Activated CD4-positive, alpha-beta T cell treated with anti-CD3 and anti-CD28 coated beads, Interleukin-2, amount 50 U/mL, for 16 hours (primary cell): ENCODE measurements around the gene GNG3.
"Not testable (repeated sequence)": the region's sequence is repeated elsewhere in the genome, so short reads cannot be mapped to it uniquely, and the experiment has no call there.

Source experiments
- DNase-seq: peaks from one replicate; pipeline ENCODE4 v3.0.0-alpha.2; 2020

The GNG3 gene

DNA sequence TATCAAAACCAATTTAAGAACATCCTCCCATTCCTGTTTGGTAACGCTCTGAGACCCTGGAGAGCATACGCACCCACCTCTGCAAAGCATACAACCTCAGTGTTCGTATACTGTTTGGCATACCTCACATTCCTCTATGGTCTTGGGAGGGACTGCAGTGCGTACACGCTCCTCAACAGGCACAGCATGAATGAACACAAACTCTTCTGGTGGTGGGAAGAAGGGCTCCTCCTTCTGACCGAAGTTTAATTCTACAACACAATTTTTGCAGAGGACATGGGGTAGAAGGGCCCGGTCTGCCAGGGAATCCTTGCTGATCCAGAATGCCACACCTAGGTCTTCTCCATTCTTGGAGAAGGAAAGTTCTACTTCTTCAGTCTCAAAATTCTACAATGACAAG is 14.5 kb downstream of the GNG3 start:
- DNase-seq: no peak

DNA sequence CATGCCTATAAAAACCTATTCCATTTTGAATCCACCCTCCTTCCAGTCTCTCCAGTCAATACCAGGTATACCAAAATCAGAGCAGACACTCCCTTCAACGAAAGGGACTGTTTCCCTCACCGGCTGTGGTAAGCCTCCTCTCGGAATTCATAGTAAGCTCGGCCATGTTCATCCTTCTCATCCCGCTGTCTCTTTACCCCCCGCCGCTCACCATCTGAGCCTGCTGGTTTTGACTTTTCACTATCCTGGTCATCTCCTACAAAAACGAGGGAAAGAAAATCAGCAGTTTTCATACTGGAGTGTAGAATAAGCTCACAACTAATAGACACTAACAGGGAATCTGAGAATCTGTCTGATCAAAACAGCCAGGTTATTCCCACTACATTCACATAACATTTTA is 16.7 kb downstream of the GNG3 start:
- no peak for DNase-seq

DNA sequence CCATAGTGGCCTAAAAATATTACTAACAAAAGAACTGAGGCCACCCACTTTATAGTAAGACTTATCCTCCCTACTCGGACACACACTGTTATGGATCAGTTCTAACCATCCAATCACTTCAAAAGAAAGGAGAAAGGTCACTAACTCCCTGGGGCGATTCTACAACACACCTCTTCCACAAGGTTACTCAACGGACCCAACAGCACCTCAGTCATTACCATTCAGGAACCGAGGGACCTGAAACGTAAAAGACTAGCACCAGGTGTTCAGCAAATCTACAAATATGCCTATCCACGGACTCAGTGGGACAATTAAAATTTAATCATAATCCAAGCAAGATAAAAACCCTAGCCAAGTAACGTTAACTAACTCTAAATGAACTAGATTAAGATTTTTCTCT is 18.2 kb downstream of the GNG3 start:
- no peak for DNase-seq

DNA sequence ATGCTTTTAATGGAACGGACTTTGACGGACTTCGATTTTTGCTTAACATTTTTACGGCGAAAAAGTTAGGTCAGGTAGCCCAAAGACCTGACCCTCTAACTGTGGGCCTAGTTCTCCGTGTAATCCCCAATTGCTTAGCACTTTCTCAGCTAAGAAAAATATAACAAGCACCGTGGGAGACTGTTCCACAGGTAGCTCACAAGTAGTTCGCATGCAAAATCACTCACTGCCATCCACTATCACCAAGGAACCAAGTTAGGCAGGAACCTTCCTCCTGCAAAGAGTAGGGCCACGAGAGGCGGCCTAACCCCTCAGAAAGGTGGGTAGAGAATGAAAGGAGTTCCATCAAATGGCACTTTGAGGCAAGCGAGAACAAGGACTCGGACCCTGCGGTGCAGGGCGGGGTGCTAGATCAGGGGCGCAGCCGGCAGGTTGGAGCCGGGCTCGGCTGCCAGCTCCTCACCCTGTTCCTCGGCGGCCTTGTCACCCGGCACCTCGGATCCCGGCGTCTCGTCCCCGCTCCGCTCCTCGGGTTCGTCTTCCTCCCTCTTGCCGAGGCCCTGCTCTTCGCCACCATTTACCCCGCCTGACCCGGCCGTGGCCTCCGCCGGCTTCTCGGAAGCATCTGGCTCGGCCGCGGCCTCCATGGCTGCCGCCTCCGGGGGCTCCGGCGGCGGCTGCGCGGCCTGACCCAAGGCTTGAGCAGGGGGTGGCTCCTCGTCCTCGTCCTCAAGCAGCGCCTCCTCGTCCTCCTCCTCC is 18.9 kb downstream of the GNG3 start:
- DNase-seq: no peak

DNA sequence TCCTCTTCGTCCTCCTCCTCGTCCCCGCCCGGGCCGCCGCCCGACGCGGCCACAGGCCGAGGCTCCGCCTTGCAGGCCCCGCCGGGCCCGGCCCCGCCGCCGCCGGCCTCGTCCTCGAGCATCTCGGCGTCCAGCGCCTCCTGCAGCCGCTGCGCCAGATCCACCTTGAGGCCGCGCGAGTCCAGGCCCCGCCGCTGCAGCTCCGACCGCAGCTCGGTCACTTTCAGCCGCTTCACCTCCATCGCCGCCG is 19.4 kb downstream of the GNG3 start:
- no peak for DNase-seq

DNA sequence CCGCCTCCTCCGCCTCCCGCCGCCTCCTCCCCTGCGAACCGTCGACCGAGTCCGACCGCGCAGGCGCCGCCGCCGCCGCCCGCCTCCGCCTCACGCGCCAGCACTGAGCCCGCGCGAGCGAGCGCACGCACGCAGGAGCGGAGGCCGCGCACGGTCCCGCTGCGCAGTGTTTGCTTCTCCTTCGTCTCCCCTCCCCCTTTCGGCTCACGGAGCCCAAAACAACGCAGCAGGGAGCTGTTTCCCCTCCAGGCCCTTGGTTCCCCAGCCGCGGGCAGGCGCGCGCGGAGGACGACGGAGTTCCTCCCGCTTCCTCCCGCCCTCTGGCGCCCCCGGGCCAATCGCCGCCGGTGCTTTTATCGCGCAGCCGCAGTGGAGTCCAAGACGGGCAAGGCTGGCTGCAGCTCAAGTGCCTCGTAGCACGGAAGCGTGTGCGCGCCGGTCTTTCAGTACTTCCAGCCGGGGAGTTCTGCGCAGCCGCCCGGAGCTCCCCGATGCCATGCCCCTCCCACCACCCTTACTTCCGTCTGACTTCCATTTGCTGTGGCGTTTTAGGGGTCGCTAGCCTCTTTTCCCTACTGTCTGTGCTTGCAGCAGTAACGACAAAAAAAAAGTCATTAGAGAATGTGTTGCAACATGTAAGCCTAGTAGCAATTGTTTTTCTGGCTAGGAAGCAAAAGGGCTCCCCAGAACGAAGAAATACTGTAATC is 19.8 kb downstream of the GNG3 start, which contains the start of gene HNRNPUL2:
TSS of gene HNRNPUL2 (minus strand) at position 293 of the 707 bp plus-strand sequence. CDS start 301 bp downstream, outside the sequence.
- peak; percentile 99 for DNase-seq

DNA sequence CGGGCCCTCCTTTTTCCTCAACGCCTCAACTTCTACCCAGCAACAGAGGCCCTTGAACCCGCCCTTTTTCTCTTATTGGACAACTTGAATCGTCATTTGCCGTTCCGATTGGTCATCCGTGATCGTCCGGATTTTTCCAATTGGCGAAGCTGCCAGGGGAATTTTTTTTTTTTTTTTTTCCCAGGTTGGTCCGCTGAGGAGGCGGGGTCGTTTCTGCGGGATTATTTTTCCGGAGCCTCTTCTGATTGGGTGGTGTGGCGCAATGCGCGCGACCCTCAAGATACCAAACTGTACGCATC is 20.3 kb downstream of the GNG3 start:
- DNase-seq: peak; percentile 96

DNA sequence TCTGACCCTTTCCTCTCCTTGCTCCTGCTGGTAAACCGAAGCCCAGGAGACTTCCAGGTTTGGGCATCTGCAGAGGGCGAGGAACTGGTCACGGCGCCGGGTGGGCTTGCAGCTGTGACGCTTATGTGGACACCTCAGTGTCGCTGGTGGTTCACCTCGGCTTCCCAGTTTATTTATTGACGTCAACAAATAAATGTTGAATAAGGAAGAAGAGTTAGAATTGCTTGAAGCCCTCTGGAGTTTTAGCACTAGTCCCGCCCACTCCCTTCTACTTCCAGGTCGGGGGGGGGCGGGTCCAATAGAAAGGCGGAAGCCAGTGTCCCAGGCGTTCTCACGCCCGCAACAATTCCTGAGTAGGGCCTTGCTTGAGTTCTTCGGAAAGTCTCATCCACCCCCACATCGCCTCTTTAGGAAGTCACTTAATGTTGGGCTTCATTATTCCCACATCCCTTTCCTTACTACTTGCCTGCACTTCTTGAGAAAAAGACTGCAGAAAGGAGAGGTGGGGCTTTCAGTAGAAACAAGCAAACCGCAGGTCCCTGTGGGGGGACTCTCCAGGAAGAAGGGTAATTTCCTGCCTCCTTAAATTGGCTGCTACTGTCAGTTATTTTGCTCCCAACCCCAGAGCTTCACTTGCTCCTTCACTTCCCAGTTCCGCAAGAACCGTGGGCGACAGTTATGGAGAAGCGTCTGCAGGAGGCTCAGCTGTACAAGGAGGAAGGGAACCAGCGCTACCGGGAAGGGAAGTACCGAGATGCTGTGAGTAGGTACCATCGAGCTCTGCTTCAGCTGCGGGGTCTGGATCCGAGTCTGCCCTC is 20.9 kb downstream of the GNG3 start, which contains the start of gene TTC9C:
TSS of gene TTC9C (plus strand) at position 316 of the 818 bp plus-strand sequence. CDS start at position 679, 363 bp downstream.
- DNase-seq: peak; percentile 87

DNA sequence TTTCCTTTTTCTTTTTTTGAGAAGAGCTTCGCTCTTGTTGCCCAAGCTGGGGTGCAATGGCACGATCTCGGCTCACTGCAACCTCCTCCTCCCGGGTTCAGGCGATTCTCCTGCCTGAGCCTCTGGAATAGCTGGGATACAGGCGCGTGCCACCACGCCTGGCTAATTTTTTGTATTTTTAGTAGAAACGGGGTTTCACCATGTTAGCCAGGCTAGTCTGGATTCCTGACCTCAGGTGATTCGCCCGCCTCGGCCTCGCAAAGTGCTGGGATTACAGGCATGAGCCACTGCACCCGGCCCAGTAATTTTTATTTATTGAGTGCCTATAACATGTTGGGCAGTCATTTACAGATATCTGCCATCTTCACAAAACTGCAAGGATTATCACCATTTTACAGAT is 22.6 kb downstream of the GNG3 start:
- DNase-seq: not testable (repeated sequence)

DNA sequence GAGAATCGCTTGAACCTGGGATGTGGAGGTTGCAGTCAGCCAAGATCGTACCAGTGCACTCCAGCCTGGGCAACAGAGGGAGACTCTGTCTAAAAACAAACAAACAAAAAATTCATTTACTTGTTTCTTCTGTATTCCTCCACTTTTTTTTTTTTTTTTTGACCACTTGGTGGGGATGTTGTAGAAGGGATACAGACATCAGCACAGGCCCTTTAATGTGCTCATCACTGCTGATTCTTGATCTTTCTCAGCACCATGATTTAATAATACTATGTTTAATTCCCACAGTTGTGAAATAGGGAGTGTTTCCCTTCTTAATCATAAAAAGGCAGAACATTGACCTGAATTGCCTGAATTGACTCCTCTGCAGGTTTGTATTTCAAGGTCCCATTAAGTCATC is 25.4 kb downstream of the GNG3 start:
- DNase-seq: peak; percentile 33

DNA sequence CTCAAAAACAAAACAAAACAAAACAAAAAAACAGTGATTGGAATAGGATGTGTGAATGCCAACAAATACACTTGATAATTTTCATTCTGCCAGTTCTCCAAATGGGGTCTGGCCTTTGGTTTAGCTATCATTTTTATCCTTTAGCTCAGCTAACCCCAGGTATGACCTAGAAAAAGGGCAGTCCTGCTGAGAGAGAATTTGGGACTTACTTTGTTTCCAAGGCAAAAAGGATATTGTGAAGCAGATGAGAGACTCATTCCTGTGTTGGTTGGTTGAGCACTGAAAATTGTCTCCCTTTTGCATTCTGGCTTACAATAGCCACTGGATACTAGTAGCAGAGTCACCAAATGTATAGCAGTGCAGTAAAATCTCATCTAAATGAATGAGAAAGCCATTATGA is 29.7 kb downstream of the GNG3 start:
- DNase-seq: no peak

DNA sequence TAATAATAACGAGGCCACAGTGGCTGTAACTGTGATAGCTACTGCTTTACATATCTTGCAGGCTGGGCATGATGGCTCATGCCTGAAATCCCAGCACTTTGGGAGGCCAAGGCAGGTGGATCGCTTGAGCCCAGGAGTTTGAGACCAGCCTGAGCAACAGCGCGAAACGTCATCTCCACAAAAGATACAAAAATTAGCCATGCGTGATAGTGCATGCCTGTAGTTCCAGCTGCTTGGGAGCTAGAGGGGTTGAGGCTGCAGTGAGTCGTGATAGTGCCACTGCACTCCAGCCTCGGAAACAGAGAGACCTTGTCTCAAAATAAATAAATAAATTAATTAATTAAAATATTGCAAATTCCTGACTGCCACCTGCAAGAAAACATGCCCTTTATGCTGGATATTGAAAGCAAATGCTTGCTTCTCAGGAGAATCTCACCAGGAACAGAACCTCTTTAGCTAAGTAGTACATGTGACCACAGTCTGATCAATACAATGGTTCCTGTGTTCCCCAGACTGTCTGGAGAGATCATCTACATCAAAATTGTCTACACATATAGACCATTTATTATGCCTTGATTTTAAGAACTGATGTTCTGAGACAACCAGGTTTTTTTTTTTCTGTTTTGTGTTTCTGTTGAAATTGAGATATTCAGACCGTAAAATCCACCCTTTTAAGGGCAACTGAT is 40.1 kb downstream of the GNG3 start:
- no peak for DNase-seq

DNA sequence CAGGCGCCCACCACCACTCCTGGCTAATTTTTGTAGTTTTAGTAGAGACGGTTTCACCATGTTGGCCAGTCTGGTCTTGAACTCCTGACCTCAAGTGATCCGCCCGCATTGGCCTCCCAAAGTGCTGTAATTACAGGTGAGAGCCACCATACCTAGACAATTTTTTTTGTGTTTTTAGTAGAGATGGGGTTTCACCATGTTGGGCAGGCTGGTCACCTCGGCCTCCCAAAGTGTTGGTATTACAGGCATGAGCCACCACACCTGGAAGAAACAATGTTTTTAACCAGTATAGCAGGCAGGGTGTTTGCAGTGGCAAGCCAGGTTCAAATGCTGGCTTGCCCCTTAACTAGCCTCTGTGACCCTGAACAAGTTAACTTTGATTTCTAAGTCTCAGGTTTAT is 42.5 kb downstream of the GNG3 start:
- DNase-seq: not testable (repeated sequence)

DNA sequence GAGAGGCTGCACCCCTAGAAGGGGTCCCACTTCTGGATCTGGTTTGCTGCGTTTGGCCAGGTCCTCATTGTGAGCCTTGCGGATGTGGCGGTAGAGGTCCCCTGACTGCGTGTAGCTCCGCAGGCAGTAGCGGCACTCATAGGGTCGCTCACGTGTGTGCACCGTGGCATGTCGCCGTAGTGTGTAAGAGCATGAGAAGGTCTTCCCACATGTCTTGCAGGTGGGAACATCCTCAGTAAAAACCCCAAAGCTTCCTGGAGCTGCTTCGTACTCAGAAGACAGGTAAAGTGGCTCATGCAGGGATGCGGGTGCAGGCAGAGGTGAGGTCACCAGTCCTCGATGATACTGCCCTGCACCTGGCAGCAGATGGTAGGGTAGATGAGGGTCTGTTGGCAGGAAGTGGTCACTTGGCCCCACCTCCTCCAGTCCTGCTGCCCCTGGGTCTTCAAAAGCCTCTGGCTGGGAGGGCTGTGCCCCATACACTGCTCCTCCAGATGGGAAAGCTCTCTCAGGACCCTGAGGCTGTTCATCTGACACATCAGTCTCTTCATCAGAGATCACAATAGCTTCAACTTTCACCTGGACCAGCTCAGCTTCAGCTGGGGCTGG is 44.8 kb downstream of the GNG3 start:
- DNase-seq: no peak

DNA sequence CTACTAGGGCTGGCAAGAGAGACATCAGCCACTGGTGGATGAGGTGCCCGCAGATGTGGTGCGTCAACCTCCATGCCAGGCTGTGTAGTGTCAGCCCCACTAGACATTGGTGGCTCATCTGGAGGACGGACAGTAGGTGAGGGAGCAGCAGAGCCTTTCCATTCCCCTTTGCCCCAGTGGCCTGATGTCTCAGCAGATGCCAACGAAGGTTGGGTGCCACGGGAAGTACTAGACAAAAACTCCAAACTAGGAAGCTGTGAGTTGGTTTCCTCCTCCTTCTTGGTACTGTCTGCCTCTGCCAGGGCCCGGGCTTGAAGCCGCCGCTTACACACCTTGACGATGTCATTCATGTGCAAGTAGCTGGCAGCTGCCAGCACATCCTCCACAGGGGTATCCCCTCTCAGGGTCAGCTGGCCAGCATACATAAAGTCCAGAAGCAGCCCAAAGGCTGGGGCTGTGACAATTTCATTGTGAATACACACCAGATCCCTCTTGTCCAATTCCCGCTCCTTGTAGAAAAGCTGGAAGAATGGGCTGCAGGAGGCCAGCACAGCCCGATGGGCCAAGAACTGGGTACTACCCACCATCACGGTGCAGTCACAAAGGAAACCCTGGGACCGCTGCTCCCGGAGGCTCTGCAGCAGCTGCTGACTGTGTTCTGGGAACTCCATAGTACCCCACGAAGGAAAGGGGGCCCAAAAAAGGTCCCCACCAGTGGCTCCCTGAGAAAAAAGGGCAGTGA is 45.7 kb downstream of the GNG3 start:
- DNase-seq: no peak

DNA sequence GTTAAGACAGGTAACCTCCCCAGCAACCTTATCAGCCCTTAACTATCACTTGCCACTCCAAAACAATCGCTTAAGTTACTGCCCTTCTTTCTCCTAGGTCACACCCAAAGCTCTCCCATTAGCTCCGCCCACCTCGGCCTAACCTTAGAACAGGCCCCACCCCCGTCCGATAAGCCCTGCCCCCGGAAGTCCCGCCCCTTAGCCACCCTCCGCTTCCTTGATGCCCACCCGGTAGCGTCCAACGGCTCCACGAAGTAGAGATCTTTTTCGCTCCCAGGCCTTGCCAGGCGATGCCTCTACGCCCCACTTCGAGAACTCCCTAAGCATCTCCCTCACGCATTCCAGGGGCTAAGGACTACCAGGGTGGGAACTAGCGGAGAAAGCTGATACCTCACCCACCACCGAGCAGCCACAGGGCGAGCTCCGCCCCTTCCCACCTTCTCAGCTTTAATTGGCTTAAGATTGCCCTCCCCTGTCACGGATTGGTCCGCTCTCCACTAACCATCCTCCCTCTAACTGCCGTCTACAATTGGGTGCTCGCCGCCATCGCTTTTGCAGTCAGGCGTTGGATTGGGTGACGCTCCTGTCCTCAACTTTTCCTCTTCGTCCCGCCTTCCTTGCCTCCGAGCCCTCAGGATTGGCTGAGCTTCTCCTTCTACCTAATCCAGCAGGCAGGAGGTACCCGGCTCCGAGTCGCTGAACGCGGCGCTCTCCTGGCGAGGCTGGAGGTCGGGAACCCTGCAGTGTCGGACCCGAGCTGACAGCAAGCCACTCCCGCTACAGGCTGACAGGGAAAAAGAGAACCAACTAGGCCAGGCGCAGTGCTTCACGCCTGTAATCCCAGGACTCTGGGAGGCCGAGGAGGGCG is 46.5 kb downstream of the GNG3 start, which contains the start of gene ZBTB3:
TSS of gene ZBTB3 (minus strand) at position 425 of the 868 bp plus-strand sequence. CDS start 496 bp downstream, outside the sequence.
- peak; percentile 99 for DNase-seq

DNA sequence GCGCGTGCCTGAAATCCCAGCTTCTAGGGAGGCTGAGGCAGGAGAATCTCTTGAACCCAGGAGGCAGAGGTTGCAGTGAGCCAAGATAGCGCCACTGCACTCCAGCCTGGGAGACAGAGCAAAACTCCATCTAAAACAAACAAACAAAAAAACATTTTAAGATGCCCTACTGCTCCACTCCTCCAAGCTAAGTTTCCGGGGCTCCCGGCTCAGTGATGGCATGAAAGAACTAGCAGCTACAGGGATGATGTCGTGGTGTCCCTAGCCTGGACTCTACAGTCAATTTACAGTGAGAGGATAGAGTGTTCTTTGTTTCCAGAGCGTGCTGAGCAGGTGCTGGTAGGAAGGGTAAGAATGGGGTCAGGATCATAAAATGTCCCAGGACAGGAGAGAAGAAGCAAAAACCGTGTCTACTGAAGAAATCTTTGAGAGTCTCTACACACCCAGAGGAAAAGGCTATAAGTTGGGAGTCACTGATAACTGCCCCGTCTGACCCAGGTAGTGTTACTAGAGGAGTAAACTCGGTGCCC is 47.7 kb downstream of the GNG3 start:
- DNase-seq: no peak

DNA sequence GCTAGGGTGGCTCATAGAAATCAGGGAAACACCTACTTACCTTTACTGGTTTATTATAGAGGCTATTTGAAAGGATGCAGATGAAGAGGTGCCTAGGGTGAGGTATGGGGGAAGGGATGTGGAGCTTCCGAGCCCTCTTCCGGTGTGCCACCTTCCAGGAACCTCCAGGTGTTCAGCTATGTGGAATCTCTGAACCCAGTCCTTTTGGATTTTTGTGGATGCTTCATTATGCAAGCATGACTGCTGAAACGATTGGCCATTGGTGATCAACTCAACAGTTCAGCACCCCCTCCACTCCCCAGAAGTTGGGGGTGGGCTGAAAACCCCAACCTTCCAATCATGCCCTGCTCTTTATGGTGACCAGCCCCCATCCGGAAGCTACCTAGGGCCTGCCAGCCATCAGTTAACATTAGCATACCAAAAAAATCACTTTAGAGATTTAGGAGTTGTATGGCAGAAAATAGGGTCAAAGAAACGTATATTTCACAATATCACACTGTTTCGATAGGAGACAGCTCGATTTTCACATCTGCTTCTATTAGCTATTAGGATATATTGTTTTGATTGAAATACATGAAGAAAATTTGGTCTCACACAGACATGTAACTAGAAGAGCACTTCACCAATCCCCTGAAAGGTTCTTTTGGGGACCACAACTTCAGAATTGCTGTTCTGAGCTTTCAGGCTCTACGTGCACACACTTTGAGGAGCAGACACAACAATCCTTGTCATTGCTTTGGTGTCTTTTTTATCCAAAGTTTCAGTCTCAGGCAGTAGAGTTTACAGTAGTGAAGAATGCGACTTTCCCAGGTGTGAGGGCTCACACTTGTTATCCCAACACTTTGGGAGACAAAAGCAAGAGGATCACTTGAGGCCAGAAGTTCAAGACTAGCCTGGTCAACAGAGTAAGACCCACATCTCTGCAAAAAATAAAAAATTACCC is 50.6 kb downstream of the GNG3 start:
- DNase-seq: no peak
